Transverse colon (tissue), 4 donors: ENCODE data around the gene SPAG4. TPM values are rescaled to one million over a fixed set of nuclear protein-coding genes. Genes with fewer than 3 reads are reported as not detected.

ENCODE experiments used
- DNase-seq: peaks from one replicate; pipeline ENCODE4 v3.0.0-alpha.2; 2019
- H3K27ac ChIP-seq, 4 donors: fragments of 200-600 bp; sonication (generic); 2 replicates each; pipeline ENCODE4 v1.5.1; 2016 to 2018; ENCODE audit warnings: inconsistent platforms in 4 of 4
- H3K27me3 ChIP-seq: fragments of 200-600 bp; sonication (generic); 2 replicates; pipeline ENCODE4 v1.5.1; 2017; ENCODE audit warnings: inconsistent platforms
- H3K36me3 ChIP-seq, 4 donors: fragments of 200-600 bp; sonication (generic); 2 replicates each; pipeline ENCODE4 v1.5.1; 2017 to 2019; ENCODE audit warnings: inconsistent platforms in 4 of 4
- H3K4me1 ChIP-seq, 4 donors: fragments of 200-600 bp; sonication (generic); 2 replicates each; pipeline ENCODE4 v1.5.1; 2017 to 2020; ENCODE audit warnings: inconsistent platforms in 4 of 4
- H3K4me3 ChIP-seq, 4 donors: fragments of 200-600 bp; sonication (generic); 1 replicate in 1 of 4; 2 replicates in 3 of 4; pipeline versions ENCODE4 v1.5.1 to v1.6.1; 2017 to 2019; ENCODE audit warnings: inconsistent platforms in 4 of 4
- H3K9me3 ChIP-seq, 2 donors: fragments of 200-600 bp; sonication (generic); 2 replicates each; pipeline ENCODE4 v1.5.1; 2017 to 2019; ENCODE audit warnings: inconsistent platforms in 2 of 2
- CTCF ChIP-seq, 5 experiments: fragments of 200-600 bp in 3 of 5; fragments of 450-650 bp in 2 of 5; sonication (generic) in 3 of 5; IDR thresholded peaks; 1 replicate in 2 of 5; 2 replicates in 3 of 5; pipeline ENCODE4 v1.5.1; 2016 to 2017; ENCODE audit warnings: antibody characterized with exemption in 5 of 5, inconsistent platforms in 3 of 5, mild to moderate bottlenecking in 2 of 5, moderate library complexity in 1 of 5
- EP300 ChIP-seq: sonication (generic); formaldehyde crosslinking; IDR thresholded peaks from one replicate; pipeline ENCODE4 v1.6.1; 2017; ENCODE audit warnings: antibody characterized with exemption, low read depth
- POLR2A ChIP-seq: fragments of 450-650 bp; IDR thresholded peaks from one replicate; pipeline ENCODE4 v1.6.1; 2016; ENCODE audit warnings: antibody characterized with exemption, mild to moderate bottlenecking, moderate library complexity
- POLR2AphosphoS5 ChIP-seq, 3 donors: sonication (generic); formaldehyde crosslinking; IDR thresholded peaks; one replicate each; pipeline ENCODE4 v1.6.1; 2016; ENCODE audit warnings: antibody characterized with exemption in 3 of 3
- WGBS, 2 donors: methylation state at CpG; one replicate each; pipeline ENCODE4 v1.1.5; 2018; ENCODE audit warnings: low coverage in 1 of 2; 5-methylcytosine and 5-hydroxymethylcytosine counted together
- in situ Hi-C, 4 donors: fragments of 200-750 bp; cut with MboI; loops; one replicate each; pipeline versions ENCODE4 v1.15.0 to v1.15.1; 2017; ENCODE audit warnings: low sequenced_read_pairs in 3 of 4, low pct_ligation_motif_present in 1 of 4, low pct_unique_long_range_greater_than_20kb in 1 of 4
- intact Hi-C: fragments of 100-400 bp; cut with DNase I; formaldehyde crosslinking; loops from one replicate; pipeline ENCODE4 v1.15.1; 2023; ENCODE audit warnings: low total_unique reads
- total RNA-seq, 4 donors: library from RNA; depleted of rRNA; stranded (reverse); fragments of >200 nt; gene quantifications; one replicate each; pipeline ENCODE4 v1.1.0, GENCODE V29; 2016

SPAG4 gene
- total RNA-seq, 4 donors from 2014 or later = 3.3 to 17.5 TPM; not detected in 2

DNA sequence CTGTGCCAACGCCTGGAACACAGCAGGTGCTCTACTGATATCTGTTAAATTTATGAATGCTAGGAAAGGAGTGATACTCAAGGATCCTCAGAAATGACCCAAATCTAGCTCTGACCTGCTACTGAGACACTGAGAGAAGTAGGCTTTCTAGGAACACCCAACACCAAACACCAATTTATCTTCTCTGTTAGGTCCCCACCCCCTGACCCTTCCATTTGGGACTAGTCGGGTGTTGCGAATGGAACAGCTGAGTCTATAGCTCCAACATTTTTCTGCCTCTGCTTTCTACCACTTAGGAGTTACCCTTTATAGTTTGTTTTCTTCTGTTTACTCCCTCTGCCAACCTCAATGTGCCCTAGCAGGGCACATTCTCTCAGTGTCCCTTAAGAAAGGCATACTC lies 25.1 kb downstream of the SPAG4 start:
- intact Hi-C loops = no loop called here
- in situ Hi-C loops = no loop called here
- H3K4me3 ChIP-seq = no peak overlapping the region
- DNase-seq = no peak
- H3K9me3 ChIP-seq = no peaks in the 10 kb centered on the region
- no peak for TF ChIP-seq POLR2AphosphoS5 (IDR thresholded peaks at IDR 0.05)
- TF ChIP-seq CTCF (IDR thresholded peaks at IDR 0.05) = no peak
- no peak for TF ChIP-seq EP300
- no peak for TF ChIP-seq POLR2A
- H3K27ac ChIP-seq = no peak overlapping the region
- no peaks in the 10 kb centered on the region for H3K36me3 ChIP-seq
- H3K4me1 ChIP-seq = no peaks in the 10 kb centered on the region
- 86 to 91% methylated on average over 2 to 3 of the region's 3 CpGs for WGBS, 2 donors
- H3K27me3 ChIP-seq = no peaks in the 10 kb centered on the region

DNA sequence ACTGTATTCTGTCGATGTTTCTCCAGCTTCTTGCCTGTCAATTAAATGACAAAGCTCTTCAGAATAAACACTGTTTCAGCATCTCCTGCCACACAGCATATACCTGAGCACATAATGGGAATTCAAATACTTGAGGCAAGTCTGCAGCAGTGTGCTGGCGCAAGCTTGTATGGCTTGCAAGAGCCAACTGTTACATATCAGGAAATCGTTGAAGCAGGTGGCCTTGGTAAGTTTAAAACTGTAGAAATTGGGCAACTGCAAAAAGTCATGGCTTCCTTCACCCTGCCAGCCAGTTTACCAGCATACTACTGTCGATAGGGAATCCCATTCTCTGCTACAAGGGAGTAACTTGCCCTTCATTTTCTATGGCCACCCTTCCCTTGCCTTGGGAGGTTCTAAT lies 26.1 kb downstream of the SPAG4 start:
- no peak for DNase-seq
- no peak overlapping the region for H3K27ac ChIP-seq
- in situ Hi-C loops = no loop called here
- H3K9me3 ChIP-seq = no peaks in the 10 kb centered on the region
- H3K27me3 ChIP-seq = no peaks in the 10 kb centered on the region
- WGBS, 2 donors = 92% methylated on average over 4 of the region's 4 CpGs; no CpG with 5 or more reads in 1 of the 2 donors
- H3K4me1 ChIP-seq = no peaks in the 10 kb centered on the region
- intact Hi-C loops = no loop called here
- H3K4me3 ChIP-seq = no peak overlapping the region
- H3K36me3 ChIP-seq = no peaks in the 10 kb centered on the region
- TF ChIP-seq EP300 = no peak
- TF ChIP-seq POLR2A = no peak
- TF ChIP-seq CTCF (IDR thresholded peaks at IDR 0.05) = no peak
- TF ChIP-seq POLR2AphosphoS5 (IDR thresholded peaks at IDR 0.05) = no peak

DNA sequence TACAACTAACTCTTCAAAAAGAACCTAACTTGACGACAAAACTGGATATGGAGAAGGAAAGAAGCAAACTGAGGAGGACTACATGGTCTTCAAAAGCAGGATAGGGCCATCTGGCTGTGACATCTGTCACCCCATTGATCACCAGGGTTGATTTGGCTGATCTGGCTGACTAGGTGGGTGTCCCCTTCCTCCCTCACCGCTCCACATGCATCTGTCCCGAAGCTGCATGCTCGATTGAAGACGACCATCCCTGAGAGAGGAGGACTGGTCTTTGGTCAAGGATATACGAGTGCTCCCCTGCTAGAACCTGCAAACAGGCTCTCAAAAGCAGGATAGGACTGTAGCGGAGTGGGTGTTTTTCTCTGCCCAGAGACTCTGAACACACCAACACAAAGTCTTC lies 27.4 kb downstream of the SPAG4 start:
- H3K27me3 ChIP-seq = no peaks in the 10 kb centered on the region
- H3K4me1 ChIP-seq = peaks cover 0 to under 1% (median 0%) of the 10 kb centered on the region in 4 donors
- WGBS, 2 donors = 91 to 93% methylated on average over 1 to 7 of the region's 7 CpGs
- H3K4me3 ChIP-seq = no peak overlapping the region
- DNase-seq = no peak
- no peaks in the 10 kb centered on the region for H3K36me3 ChIP-seq
- no peak for TF ChIP-seq CTCF (IDR thresholded peaks at IDR 0.05)
- no peak for TF ChIP-seq EP300
- TF ChIP-seq POLR2A = no peak
- TF ChIP-seq POLR2AphosphoS5 (IDR thresholded peaks at IDR 0.05) = no peak
- H3K27ac ChIP-seq = no peak overlapping the region
- no peaks in the 10 kb centered on the region for H3K9me3 ChIP-seq
- intact Hi-C loops = no loop called here
- in situ Hi-C loops = no loop called here

DNA sequence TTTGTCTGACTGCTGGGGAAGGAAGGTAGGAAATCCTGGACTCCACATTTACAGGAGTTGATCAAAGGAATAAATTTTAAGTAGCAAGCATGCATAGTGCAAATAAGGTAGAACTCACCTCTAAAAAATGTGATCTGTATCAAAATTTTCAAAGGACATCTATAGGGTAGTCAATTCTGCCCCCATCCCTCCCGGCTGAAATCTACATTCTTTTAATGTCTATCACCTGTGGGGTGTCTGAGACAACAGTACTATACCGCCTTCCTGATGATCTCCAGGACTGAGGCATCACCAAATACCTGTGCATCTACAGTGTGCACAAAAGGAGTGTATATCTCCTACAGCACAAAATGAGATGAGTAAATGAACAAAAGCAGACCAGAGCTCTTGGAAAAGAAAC lies 29.2 kb downstream of the SPAG4 start:
- in situ Hi-C loops = no loop called here
- no peak overlapping the region for H3K4me3 ChIP-seq
- intact Hi-C loops = no loop called here
- H3K27me3 ChIP-seq = no peaks in the 10 kb centered on the region
- WGBS, 2 donors = 77 to 80% methylated on average over 2 of the region's 2 CpGs
- DNase-seq = no peak
- no peaks in the 10 kb centered on the region for H3K36me3 ChIP-seq
- no peak for TF ChIP-seq POLR2AphosphoS5 (IDR thresholded peaks at IDR 0.05)
- TF ChIP-seq EP300 = no peak
- no peak for TF ChIP-seq POLR2A
- TF ChIP-seq CTCF (IDR thresholded peaks at IDR 0.05) = no peak
- H3K27ac ChIP-seq = no peak overlapping the region
- H3K4me1 ChIP-seq = peaks cover 0 to 18% (median 4%) of the 10 kb centered on the region in 4 donors
- no peaks in the 10 kb centered on the region for H3K9me3 ChIP-seq
